Measurements from ENCODE around the gene SSR3. TPM values are rescaled to one million over a fixed set of nuclear protein-coding genes. Genes with fewer than 3 reads are reported as not detected.
"Not testable (repeated sequence)": the region's sequence is repeated elsewhere in the genome, so short reads cannot be mapped to it uniquely, and the experiment has no call there.

The SSR3 gene
- total RNA-seq, 1 donor from 2014 or later: 155 TPM

DNA sequence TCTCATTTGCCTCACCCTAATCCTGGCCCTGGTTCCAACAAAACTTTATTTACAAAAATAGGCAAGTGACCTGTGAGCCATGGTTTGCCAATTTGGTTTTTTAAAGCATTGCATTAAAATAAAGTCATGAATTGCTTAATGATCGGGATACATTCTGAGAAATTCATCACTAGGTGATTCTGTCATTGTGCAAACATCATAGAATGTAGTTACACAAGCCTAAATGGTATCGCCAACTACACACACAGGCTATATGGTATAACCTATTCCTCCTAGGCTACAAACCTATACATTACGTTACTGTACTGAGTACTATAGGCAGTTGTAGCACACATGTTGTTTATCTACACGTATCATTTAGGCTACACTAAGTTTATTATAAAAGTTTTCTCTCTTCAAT, 45.9 kb upstream of the SSR3 start:
- intact Hi-C loops (cut with DNase I): no loop called here
- no peaks in the 10 kb centered on the region for H3K27me3 ChIP-seq
- no peak for TF ChIP-seq CTCF (IDR thresholded peaks at IDR 0.05)
- no peaks in the 10 kb centered on the region for H3K36me3 ChIP-seq
- peaks cover 0 to 4% of the 10 kb centered on the region in 2 donors for H3K4me1 ChIP-seq
- DNase-seq (ENCODE audit: low spot score in 2 of 2): no peak
- H3K9me3 ChIP-seq: no peaks in the 10 kb centered on the region
- H3K4me3 ChIP-seq: no peak overlapping the region
- H3K27ac ChIP-seq: no peak overlapping the region

DNA sequence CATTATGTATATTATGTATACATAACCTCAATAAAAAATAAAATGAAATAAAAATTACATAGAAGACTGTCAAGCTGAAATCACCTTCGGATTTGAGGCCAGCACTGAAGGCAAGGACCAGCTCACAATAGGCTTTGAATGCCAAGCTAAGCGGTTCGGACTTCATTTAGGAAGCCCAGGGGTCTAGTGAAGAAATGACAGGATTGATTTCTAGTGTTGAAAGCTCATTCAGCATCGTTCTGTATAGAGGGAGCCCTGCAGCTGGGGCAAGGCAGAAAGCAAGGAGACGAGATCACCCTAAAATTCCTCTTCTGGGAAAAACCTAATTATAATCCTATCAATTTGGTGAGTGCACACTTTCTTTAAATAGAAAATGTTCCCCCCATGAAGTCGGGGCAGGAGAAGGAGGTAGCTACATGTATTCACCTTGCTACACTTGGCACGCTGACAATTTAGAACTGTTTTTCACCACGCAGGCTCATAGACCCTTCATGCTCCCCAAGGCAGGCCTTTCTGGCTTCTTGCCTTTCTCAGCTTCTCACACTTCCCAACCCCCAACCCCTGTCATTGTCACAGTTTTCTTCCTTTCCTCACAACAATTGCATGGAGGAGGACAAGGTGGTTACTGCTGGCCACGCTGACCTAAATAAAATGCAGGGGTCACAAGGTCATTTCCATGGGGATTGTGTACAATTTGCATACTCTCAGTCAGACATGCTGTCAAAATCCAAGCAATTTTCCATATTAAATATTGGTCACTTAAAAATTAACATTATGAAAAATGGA, 44.4 kb upstream of the SSR3 start:
- Histone ChIP-seq H3K27ac (no peak overlapping the region), H3K9me3 (no peaks in the 10 kb centered on the region), H3K4me1 (no peaks in the 10 kb centered on the region), H3K36me3 (no peaks in the 10 kb centered on the region), H3K4me3 (no peak overlapping the region), H3K27me3 (no peaks in the 10 kb centered on the region)
- TF ChIP-seq CTCF (IDR thresholded peaks at IDR 0.05): no peak
- DNase-seq (ENCODE audit: low spot score in 2 of 2): no peak
- intact Hi-C loops (cut with DNase I): no loop called here

- Histone ChIP-seq H3K27me3 (no peaks in the 10 kb centered on the region), H3K9me3 (no peaks in the 10 kb centered on the region), H3K4me1 (no peaks in the 10 kb centered on the region), H3K4me3 (no peak overlapping the region), H3K36me3 (no peaks in the 10 kb centered on the region), H3K27ac (no peak overlapping the region)
- intact Hi-C loops (cut with DNase I): no loop called here
- DNase-seq (ENCODE audit: low spot score in 2 of 2): no peak
- no peak for TF ChIP-seq CTCF (IDR thresholded peaks at IDR 0.05)
These were observed 43.5 kb upstream of the SSR3 start for GRCh38 chr3:156598413-156598812.

DNA sequence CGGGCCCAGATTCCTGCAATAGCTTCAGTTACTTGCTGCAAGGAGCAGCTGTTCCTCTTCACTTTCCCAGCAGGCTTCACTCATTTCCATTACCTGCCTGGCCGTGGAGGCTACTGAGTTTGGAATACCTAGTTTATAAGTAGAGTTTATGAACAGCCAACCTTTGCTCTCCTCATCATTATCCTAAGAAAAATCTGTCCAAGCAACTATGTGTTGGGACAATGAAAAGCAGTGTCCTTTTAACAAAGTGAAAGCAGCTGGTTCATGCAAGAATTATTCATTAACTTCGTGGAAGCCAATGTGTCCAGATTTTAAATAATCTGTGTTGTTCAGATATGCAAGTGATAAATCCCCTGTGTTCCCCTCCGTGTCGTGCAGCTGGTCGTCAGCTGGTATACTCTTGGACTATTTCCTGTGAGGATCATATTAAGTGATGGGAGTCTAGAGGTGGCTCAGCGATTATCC, 39.3 kb upstream of the SSR3 start:
- no peak for TF ChIP-seq CTCF (IDR thresholded peaks at IDR 0.05)
- Histone ChIP-seq H3K27me3 (no peaks in the 10 kb centered on the region), H3K4me1 (no peaks in the 10 kb centered on the region), H3K4me3 (no peak overlapping the region), H3K27ac (no peak overlapping the region), H3K9me3 (no peaks in the 10 kb centered on the region), H3K36me3 (no peaks in the 10 kb centered on the region)
- DNase-seq (ENCODE audit: low spot score in 2 of 2): no peak
- intact Hi-C loops (cut with DNase I): no loop called here

- intact Hi-C loops (cut with DNase I): no loop called here
- Histone ChIP-seq H3K27ac (no peak overlapping the region), H3K4me3 (no peak overlapping the region), H3K27me3 (no peaks in the 10 kb centered on the region), H3K36me3 (no peaks in the 10 kb centered on the region), H3K9me3 (no peaks in the 10 kb centered on the region), H3K4me1 (no peaks in the 10 kb centered on the region)
- no peak for TF ChIP-seq CTCF (IDR thresholded peaks at IDR 0.05)
- DNase-seq (ENCODE audit: low spot score in 2 of 2): no peak
These were observed 38.9 kb upstream of the SSR3 start for GRCh38 chr3:156593814-156594213.

GRCh38 chr3:156589806-156590205, 34.9 kb upstream of the SSR3 start:
- H3K27me3 ChIP-seq; H3K9me3 ChIP-seq; H3K27ac ChIP-seq; H3K36me3 ChIP-seq; H3K4me3 ChIP-seq; intact Hi-C loops (cut with DNase I); H3K4me1 ChIP-seq; DNase-seq (ENCODE audit: low spot score in 2 of 2): not testable (repeated sequence)

Measured in ascending aorta (tissue), 2 donors.